Retinal pigment epithelial cell (primary cell): Measurements from ENCODE around the gene UNC80.

Experiments
- DNase-seq: peaks from one replicate; pipeline ENCODE4 v3.0.0-alpha.2; 2010; ENCODE audit warnings: low read depth
- H3K4me3 ChIP-seq: 2 replicates; pipeline ENCODE4 v1.5.1; 2011; ENCODE audit warnings: mild to moderate bottlenecking, low read length, control low read depth, moderate library complexity
- CTCF ChIP-seq: conservative IDR thresholded peaks from 2 replicates; pipeline ENCODE4 v1.5.1; 2011; ENCODE audit warnings: low read depth, low read length, control low read depth, inconsistent platforms

UNC80 gene

GRCh38 chr2:209960045-209960444, 188.4 kb downstream of the UNC80 start:
- no peak overlapping the region for H3K4me3 ChIP-seq
- no peak for TF ChIP-seq CTCF
- DNase-seq: no peak

GRCh38 chr2:209960676-209961630, 189.3 kb downstream of the UNC80 start:
- H3K4me3 ChIP-seq: no peak overlapping the region
- peak; percentile 72 for DNase-seq
- TF ChIP-seq CTCF: peak; percentile 75

- DNase-seq: peak; percentile 60
- H3K4me3 ChIP-seq: no peak overlapping the region
- TF ChIP-seq CTCF: no peak
Measured at GRCh38 chr2:209965723-209966122, 194.1 kb downstream of the UNC80 start.

- no peak for DNase-seq
- TF ChIP-seq CTCF: no peak
- H3K4me3 ChIP-seq: no peak overlapping the region
Measured at GRCh38 chr2:209969692-209970091, 198.1 kb downstream of the UNC80 start.

GRCh38 chr2:209970271-209970670, 198.6 kb downstream of the UNC80 start:
- no peak overlapping the region for H3K4me3 ChIP-seq
- no peak for DNase-seq
- no peak for TF ChIP-seq CTCF

GRCh38 chr2:209970711-209971110, 199.1 kb downstream of the UNC80 start:
- no peak for DNase-seq
- no peak for TF ChIP-seq CTCF
- H3K4me3 ChIP-seq: no peak overlapping the region

GRCh38 chr2:209973328-209973727, 201.7 kb downstream of the UNC80 start:
- H3K4me3 ChIP-seq: no peak overlapping the region
- no peak for DNase-seq
- no peak for TF ChIP-seq CTCF
